ENCODE data around the gene UTS2B. TPM values are rescaled to one million over a fixed set of nuclear protein-coding genes. Genes with fewer than 3 reads are reported as not detected.
"Not testable (repeated sequence)": the region's sequence is repeated elsewhere in the genome, so short reads cannot be mapped to it uniquely, and the experiment has no call there.

UTS2B gene
- total and polyA plus RNA-seq, 2 experiments from 2014 or later, result 0.22 to 0.61 TPM

DNA sequence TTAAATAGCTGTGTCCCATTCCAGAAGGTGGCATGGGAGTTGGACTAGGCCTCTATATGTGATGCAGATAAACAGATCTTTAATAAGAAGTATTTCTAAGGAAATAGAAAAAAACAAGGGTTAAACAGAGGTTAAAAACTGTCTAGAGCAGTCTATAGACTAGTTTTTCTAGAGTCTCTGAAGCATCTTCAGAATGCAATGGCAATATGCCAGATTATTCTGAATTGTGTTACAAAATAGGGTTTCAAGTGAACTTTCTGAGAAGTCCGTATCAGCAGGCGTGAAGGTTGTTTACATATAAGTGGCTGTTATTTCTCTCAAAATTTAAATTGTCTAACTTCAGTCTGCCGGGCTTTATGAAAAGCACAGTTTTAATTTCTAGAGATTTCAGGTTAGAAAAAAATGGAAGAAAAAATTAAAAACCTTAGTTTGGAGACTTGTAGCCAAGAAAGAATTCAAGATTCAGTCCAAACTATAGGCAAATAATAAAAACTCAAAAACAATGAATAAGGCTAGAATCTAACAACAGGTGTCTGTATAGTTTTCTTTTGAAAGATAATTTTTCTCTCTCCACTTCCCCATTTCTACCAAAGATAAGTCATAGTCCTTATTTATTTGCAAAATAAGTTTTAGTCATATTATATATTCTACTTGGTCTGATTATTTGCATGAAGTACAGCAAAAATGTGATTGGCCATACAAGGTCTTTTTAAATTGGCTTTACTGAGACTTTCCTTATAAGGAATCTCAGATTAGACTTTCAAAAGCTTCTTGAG is 76.0 kb downstream of the UTS2B start:
- in situ Hi-C loops (cut with MboI), result no loop called here
- no peak for TF ChIP-seq EZH2 (IDR thresholded peaks at IDR 0.05; ENCODE audit: insufficient read depth, poor library complexity, severe bottlenecking)
- TF ChIP-seq EZH2phosphoT487 (IDR thresholded peaks at IDR 0.05; ENCODE audit: insufficient read depth, low read depth), result no peak
- no peaks in the 10 kb centered on the region for H3K27me3 ChIP-seq (replicated peaks; ENCODE audit: insufficient read depth)
- no peaks in the 10 kb centered on the region for H3K36me3 ChIP-seq (ENCODE audit: low read depth)
- H3K4me1 ChIP-seq (ENCODE audit: insufficient read depth), result no peaks in the 10 kb centered on the region
- no peaks in the 10 kb centered on the region for H3K79me2 ChIP-seq (ENCODE audit: insufficient read depth)
- H3F3A ChIP-seq (ENCODE audit: insufficient read depth), result no peaks in the 10 kb centered on the region
- H3K27ac ChIP-seq, result no peak overlapping the region
- H4K20me1 ChIP-seq (ENCODE audit: insufficient read depth), result no peaks in the 10 kb centered on the region
- no peak overlapping the region for H3K9ac ChIP-seq
- 83 to 88% methylated on average over 3 of the region's 3 CpGs for WGBS, 2 experiments (ENCODE audit: low coverage in 1 of 2, low lambda C conversion rate in 2 of 2, missing lambda C conversion rate in 2 of 2)
- no peak overlapping the region for H2AFZ ChIP-seq
- H3K4me2 ChIP-seq (ENCODE audit: unreplicated experiment), result no peak overlapping the region
- H3K9me3 ChIP-seq (ENCODE audit: low read depth), result no peaks in the 10 kb centered on the region
- H3K4me3 ChIP-seq, result no peak overlapping the region
- no peaks in the 10 kb centered on the region for H3K9me2 ChIP-seq (ENCODE audit: insufficient read depth)
- no peak for DNase-seq

DNA sequence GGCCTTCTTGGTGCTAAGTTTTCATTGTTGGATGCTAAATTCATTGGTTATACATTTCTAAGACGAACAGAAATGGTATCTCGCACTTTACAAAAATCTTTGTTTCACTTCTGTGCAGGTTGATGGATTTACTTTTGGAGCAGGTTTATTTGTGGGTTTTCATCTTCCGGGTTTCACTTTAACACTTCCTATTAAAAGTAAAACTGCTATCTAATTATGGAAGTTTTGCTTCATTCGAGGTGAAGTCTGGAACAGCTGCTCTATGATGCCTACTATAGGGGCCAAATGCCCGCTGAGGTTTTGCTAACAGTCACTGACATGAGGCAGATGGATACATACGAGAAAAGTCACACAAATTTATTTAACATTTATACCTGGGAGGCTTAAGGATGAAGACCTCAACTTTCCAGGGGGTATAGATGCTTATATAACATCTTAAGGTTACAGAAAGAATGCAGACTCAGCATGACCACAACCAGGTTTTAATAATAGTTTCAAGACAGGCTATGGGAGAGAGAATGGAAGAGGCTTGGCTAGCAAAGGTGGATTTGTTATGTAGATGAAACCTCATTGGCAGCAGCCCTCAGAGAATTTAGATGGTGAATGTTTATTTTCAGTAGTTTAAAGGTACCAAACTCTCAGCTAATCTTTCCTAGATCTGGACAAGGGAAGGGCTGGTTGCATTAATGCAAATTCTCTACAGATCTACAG is 77.1 kb downstream of the UTS2B start:
- Histone ChIP-seq H3K79me2 (ENCODE audit: insufficient read depth) (no peaks in the 10 kb centered on the region), H2AFZ (peak overlapping the region; percentile 12; the same call in 1 of the 2 replicates), H3K9me3 (ENCODE audit: low read depth) (no peaks in the 10 kb centered on the region), H3K36me3 (ENCODE audit: low read depth) (no peaks in the 10 kb centered on the region), H3K9me2 (ENCODE audit: insufficient read depth) (no peaks in the 10 kb centered on the region), H3K27me3 (replicated peaks; ENCODE audit: insufficient read depth) (no peaks in the 10 kb centered on the region), H3F3A (ENCODE audit: insufficient read depth) (no peaks in the 10 kb centered on the region), H3K9ac (no peak overlapping the region), H3K4me2 (ENCODE audit: unreplicated experiment) (no peak overlapping the region), H3K4me3 (no peak overlapping the region), H3K27ac (no peak overlapping the region), H4K20me1 (ENCODE audit: insufficient read depth) (no peaks in the 10 kb centered on the region), H3K4me1 (ENCODE audit: insufficient read depth) (no peaks in the 10 kb centered on the region)
- DNase-seq, result no peak
- 80 to 82% methylated on average over 6 of the region's 6 CpGs for WGBS, 2 experiments (ENCODE audit: low coverage in 1 of 2, low lambda C conversion rate in 2 of 2, missing lambda C conversion rate in 2 of 2)
- in situ Hi-C loops (cut with MboI), result no loop called here
- TF ChIP-seq EZH2 (IDR thresholded peaks at IDR 0.05; ENCODE audit: insufficient read depth, poor library complexity, severe bottlenecking) (no peak), EZH2phosphoT487 (IDR thresholded peaks at IDR 0.05; ENCODE audit: insufficient read depth, low read depth) (no peak)

DNA sequence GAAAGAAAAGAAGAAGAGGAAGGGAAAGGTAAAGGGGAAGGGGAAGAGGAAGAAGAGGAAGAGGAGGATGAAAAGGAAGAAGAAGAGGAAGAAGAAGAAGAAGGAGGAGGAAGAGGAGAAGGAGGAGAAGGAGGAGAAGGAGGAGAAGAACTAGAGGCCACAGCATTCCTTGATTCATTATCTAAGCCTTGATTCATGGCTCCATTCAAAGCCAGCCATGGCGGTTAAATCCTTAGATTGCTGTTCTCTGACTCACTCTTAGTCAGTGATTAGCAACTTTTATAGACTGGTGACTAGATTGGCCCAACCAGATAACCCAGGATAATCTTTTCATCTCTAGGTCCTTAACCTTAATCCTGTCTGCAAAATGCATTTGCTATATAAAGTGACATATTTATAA is 83.7 kb downstream of the UTS2B start:
- no peaks in the 10 kb centered on the region for H3K9me3 ChIP-seq (ENCODE audit: low read depth)
- TF ChIP-seq EZH2phosphoT487 (IDR thresholded peaks at IDR 0.05; ENCODE audit: insufficient read depth, low read depth), result no peak
- TF ChIP-seq EZH2 (IDR thresholded peaks at IDR 0.05; ENCODE audit: insufficient read depth, poor library complexity, severe bottlenecking), result no peak
- no peaks in the 10 kb centered on the region for H4K20me1 ChIP-seq (ENCODE audit: insufficient read depth)
- H3K4me3 ChIP-seq, result no peak overlapping the region
- in situ Hi-C loops (cut with MboI), result loop anchor here (10.0 kb wide), 1 partner anchor 148 kb away; no protein-coding TSS in a partner anchor
- H3K36me3 ChIP-seq (ENCODE audit: low read depth), result no peaks in the 10 kb centered on the region
- H3K9ac ChIP-seq, result no peak overlapping the region
- peaks cover 11% of the 10 kb centered on the region for H3K4me1 ChIP-seq (ENCODE audit: insufficient read depth)
- peak; percentile 82 for DNase-seq
- H2AFZ ChIP-seq, result no peak overlapping the region
- H3K4me2 ChIP-seq (ENCODE audit: unreplicated experiment), result no peak overlapping the region
- no peaks in the 10 kb centered on the region for H3K9me2 ChIP-seq (ENCODE audit: insufficient read depth)
- H3K27ac ChIP-seq, result no peak overlapping the region
- WGBS, 2 experiments (ENCODE audit: low coverage in 1 of 2, low lambda C conversion rate in 2 of 2, missing lambda C conversion rate in 2 of 2), result 0 to 5% methylated on average over 1 of the region's 1 CpG
- no peaks in the 10 kb centered on the region for H3K79me2 ChIP-seq (ENCODE audit: insufficient read depth)
- no peaks in the 10 kb centered on the region for H3K27me3 ChIP-seq (replicated peaks; ENCODE audit: insufficient read depth)
- H3F3A ChIP-seq (ENCODE audit: insufficient read depth), result no peaks in the 10 kb centered on the region

DNA sequence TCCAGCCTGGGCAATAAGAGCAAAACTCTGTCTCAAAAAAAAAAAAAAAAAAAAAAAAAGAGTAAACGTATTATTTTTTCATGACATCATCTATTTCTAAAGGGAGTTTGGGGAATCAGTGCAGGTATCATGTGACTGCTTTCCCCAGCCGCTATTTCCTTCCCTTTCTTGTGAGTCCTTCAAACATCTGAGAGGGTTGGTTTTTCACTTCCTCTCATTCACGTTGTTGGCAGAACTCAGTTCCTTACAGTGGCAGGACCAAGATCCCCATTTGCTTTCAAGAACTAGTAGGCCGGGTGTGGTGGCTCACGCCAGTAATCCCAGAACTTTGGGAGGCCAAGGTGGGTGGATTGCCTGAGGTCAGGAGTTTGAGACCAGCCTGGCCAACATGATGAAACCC is 84.3 kb downstream of the UTS2B start:
- DNase-seq; H3K27ac ChIP-seq; H3F3A ChIP-seq (ENCODE audit: insufficient read depth); H3K79me2 ChIP-seq (ENCODE audit: insufficient read depth); H3K4me2 ChIP-seq (ENCODE audit: unreplicated experiment); H3K36me3 ChIP-seq (ENCODE audit: low read depth); H4K20me1 ChIP-seq (ENCODE audit: insufficient read depth); H2AFZ ChIP-seq; H3K9me3 ChIP-seq (ENCODE audit: low read depth); H3K27me3 ChIP-seq (replicated peaks; ENCODE audit: insufficient read depth); H3K4me3 ChIP-seq; H3K9ac ChIP-seq; H3K9me2 ChIP-seq (ENCODE audit: insufficient read depth): not testable (repeated sequence)
- H3K4me1 ChIP-seq (ENCODE audit: insufficient read depth), result peaks cover 11% of the 10 kb centered on the region
- in situ Hi-C loops (cut with MboI), result loop anchor here (10.0 kb wide), 1 partner anchor 149 kb away; no protein-coding TSS in a partner anchor
- 61 to 70% methylated on average over 5 of the region's 5 CpGs for WGBS, 2 experiments (ENCODE audit: low coverage in 1 of 2, low lambda C conversion rate in 2 of 2, missing lambda C conversion rate in 2 of 2)

All from GM23248 (cell line).